Endothelial cell of umbilical vein (primary cell): Measurements from ENCODE around the gene GABARAP. TPM values are rescaled to one million over a fixed set of nuclear protein-coding genes. Genes with fewer than 3 reads are reported as not detected.

Experiments
- BruUV-seq: library from RNA; stranded (reverse); fragments of 400-500 nt; replicated peaks from 2 replicates; lab custom pipeline; 2021; lab: Mats Ljungman, UMichigan
- CTCF ChIA-PET: fragments of 300-600, 350-600 bp; sonication (Branson Sonifier 250); formaldehyde crosslinking; loops from one replicate; lab custom pipeline; 2021; ENCODE audit warnings: antibody characterized with exemption, inconsistent platforms; lab: Charles Lee
- POLR2A ChIA-PET: fragments of 300-600, 350-600 bp; sonication (Branson Sonifier 250); formaldehyde crosslinking; loops from one replicate; lab custom pipeline; 2021; ENCODE audit warnings: antibody characterized with exemption, inconsistent platforms; lab: Charles Lee
- DNase-seq: peaks from one replicate; pipeline ENCODE4 v3.0.0-alpha.2; 2011; ENCODE audit warnings: low read depth, low spot score
- FAIRE-seq: peaks from 2 replicates; lab custom pipeline; 2011; peaks lifted over from hg19 to GRCh38; lab: Jason Lieb, UNC
- H2AFZ ChIP-seq: 2 replicates; pipeline ENCODE4 v1.6.0; 2012; ENCODE audit warnings: low read depth, low read length, control low read depth, inconsistent platforms
- H3K27ac ChIP-seq: 2 replicates; pipeline ENCODE4 v1.5.1; 2011; ENCODE audit warnings: low read depth, mild to moderate bottlenecking, control low read depth, low read length, moderate library complexity; ENCODE audit not compliant: insufficient read depth
- H3K27me3 ChIP-seq, 2 experiments: 2 replicates each; pipeline versions ENCODE4 v1.6.0 to v1.6.1; 2011; ENCODE audit warnings: low read length in 2 of 2, mixed read lengths in 1 of 2; ENCODE audit not compliant: control insufficient read depth in 2 of 2, insufficient read depth in 2 of 2
- H3K36me3 ChIP-seq, 2 experiments: 2 replicates in 1 of 2; 3 replicates in 1 of 2; pipeline ENCODE4 v1.5.1; 2011; ENCODE audit warnings: low read length in 2 of 2, mild to moderate bottlenecking in 1 of 2, moderate library complexity in 1 of 2; ENCODE audit not compliant: control insufficient read depth in 2 of 2, insufficient read depth in 2 of 2; ENCODE audit errors: extremely low read depth in 1 of 2
- H3K4me1 ChIP-seq: 3 replicates; pipeline ENCODE4 v1.5.1; 2011; ENCODE audit warnings: mild to moderate bottlenecking, low read length; ENCODE audit not compliant: control insufficient read depth, insufficient read depth; ENCODE audit errors: extremely low read depth
- H3K4me2 ChIP-seq: 2 replicates; pipeline ENCODE4 v1.6.1; 2011; ENCODE audit warnings: low read length, control low read depth, mixed read lengths; ENCODE audit not compliant: insufficient read depth
- H3K4me3 ChIP-seq, 3 experiments: fragments of 200-600 bp in 1 of 3; sonication (generic), shearing (Covaris generic) in 1 of 3; replicated peaks in 1 of 3; 2 replicates each; pipeline ENCODE4 v1.5.1; 2011 to 2016; ENCODE audit warnings: control low read depth in 3 of 3, low read length in 3 of 3, mild to moderate bottlenecking in 2 of 3, inconsistent platforms in 1 of 3, low read depth in 1 of 3, moderate library complexity in 1 of 3; ENCODE audit not compliant: insufficient read depth in 1 of 3
- H3K79me2 ChIP-seq: 2 replicates; pipeline ENCODE4 v1.6.0; 2012; ENCODE audit warnings: low read length, inconsistent platforms; ENCODE audit not compliant: control insufficient read depth, insufficient read depth
- H3K9ac ChIP-seq: replicated peaks from 2 replicates; pipeline ENCODE3; 2011; ENCODE audit warnings: low read length, control low read depth; ENCODE audit not compliant: insufficient read depth; ENCODE audit errors: extremely low read depth
- H3K9me1 ChIP-seq: replicated peaks from 3 replicates; pipeline ENCODE4 v1.6.0; 2011; ENCODE audit warnings: mild to moderate bottlenecking, low read length; ENCODE audit not compliant: control insufficient read depth, insufficient read depth; ENCODE audit errors: extremely low read depth
- H3K9me3 ChIP-seq: replicated peaks from 2 replicates; pipeline ENCODE4 v1.5.1; 2012; ENCODE audit warnings: low read length, inconsistent platforms; ENCODE audit not compliant: control insufficient read depth, insufficient read depth
- H4K20me1 ChIP-seq: replicated peaks from 2 replicates; pipeline ENCODE3; 2011; ENCODE audit warnings: mild to moderate bottlenecking, low read length; ENCODE audit not compliant: control insufficient read depth, insufficient read depth; ENCODE audit errors: extremely low read depth
- EZH2 ChIP-seq: IDR thresholded peaks from 2 replicates; pipeline ENCODE4 v1.6.1; 2012; ENCODE audit warnings: borderline replicate concordance, low read depth, mild to moderate bottlenecking, moderate library complexity, low read length, inconsistent platforms; ENCODE audit not compliant: severe bottlenecking
- FOS ChIP-seq: IDR thresholded peaks from 2 replicates; pipeline ENCODE4 v1.6.1; 2011; ENCODE audit warnings: mild to moderate bottlenecking, low read length, moderate library complexity, borderline replicate concordance; ENCODE audit not compliant: insufficient read depth
- GATA2 ChIP-seq: IDR thresholded peaks from 2 replicates; pipeline ENCODE4 v1.7.0; 2011; ENCODE audit warnings: low read depth, mild to moderate bottlenecking, moderate library complexity, mixed read lengths, low read length; ENCODE audit not compliant: insufficient read length, insufficient read depth
- JUN ChIP-seq: IDR thresholded peaks from 2 replicates; pipeline ENCODE4 v1.6.1; 2011; ENCODE audit warnings: borderline replicate concordance, low read depth; ENCODE audit not compliant: insufficient read length, insufficient read depth
- MYC ChIP-seq: IDR thresholded peaks from one replicate; pipeline ENCODE4 v1.6.1; 2011; ENCODE audit warnings: mild to moderate bottlenecking, low read depth, low read length
- POLR2A ChIP-seq: IDR thresholded peaks from 2 replicates; pipeline ENCODE4 v1.6.1; 2012; ENCODE audit warnings: low read depth, mild to moderate bottlenecking, control low read depth, low read length
- POLR2AphosphoS5 ChIP-seq: IDR thresholded peaks from 2 replicates; pipeline ENCODE4 v1.6.1; 2012; ENCODE audit warnings: low read depth, mild to moderate bottlenecking, control low read depth, low read length, moderate library complexity; ENCODE audit not compliant: insufficient read depth
- dilution Hi-C: fragments of 300-500 bp; cut with MboI; formaldehyde crosslinking; loops from one replicate; pipeline ENCODE4 v1.15.0; 2019; ENCODE audit warnings: low sequenced_read_pairs; ENCODE audit not compliant: extremely low pct_ligation_motif_present
- intact Hi-C: fragments of 100-400 bp; cut with micrococcal nuclease; formaldehyde crosslinking; loops from one replicate; pipeline ENCODE4 v1.10.0; 2022
- polyA plus RNA-seq, 4 experiments: library from polyadenylated mRNA; depleted of rRNA in 3 of 4; stranded (reverse) in 3 of 4; unstranded in 1 of 4; fragments of >200 nt; gene quantifications; 2 replicates each; pipeline versions ENCODE4 v1.2.1 to v1.2.3, GENCODE V29; 2011 to 2012; ENCODE audit warnings: missing spikeins in 1 of 4
- total RNA-seq: library from RNA; stranded (reverse); gene quantifications from 2 replicates; pipeline ENCODE4 v1.2.3, GENCODE V29; 2021
- TF ChIP-seq, protein P1 (sequence below): IDR thresholded peaks from 2 replicates; pipeline ENCODE4 v1.6.1; 2011; ENCODE audit not compliant: insufficient read depth, insufficient read length
- TF ChIP-seq, protein P2 (sequence below), 2 donors: IDR thresholded peaks; 1 replicate in 1 of 2; 2 replicates in 1 of 2; pipeline ENCODE4 v1.5.1; 2011; ENCODE audit warnings: low read length in 2 of 2, mild to moderate bottlenecking in 2 of 2, moderate library complexity in 2 of 2, control low read depth in 1 of 2, inconsistent platforms in 1 of 2, low read depth in 1 of 2; ENCODE audit not compliant: insufficient read depth in 1 of 2; ENCODE audit errors: extremely low read depth in 1 of 2

The GABARAP gene
- total and polyA plus RNA-seq, 2 donors (not counting 3 experiments of a cell fraction or from before 2014, with no cell fraction given), result 401 to 882 TPM

GRCh38 chr17:7254511-7254910 is 12.3 kb upstream of the GABARAP start:
- no peak overlapping the region for H3K9ac ChIP-seq
- dilution Hi-C loops, result no loop called here
- peaks cover 34% of the 10 kb centered on the region for H3K79me2 ChIP-seq
- H3K27ac ChIP-seq, result no peak overlapping the region
- H3K27me3 ChIP-seq, result no peaks in the 10 kb centered on the region
- TF ChIP-seq JUN, result no peak
- no peak for TF ChIP-seq POLR2AphosphoS5
- no peak for TF ChIP-seq POLR2A
- TF ChIP-seq FOS, result no peak
- no peak for TF ChIP-seq EZH2
- no peak for TF ChIP-seq GATA2
- TF ChIP-seq, protein P1, sequence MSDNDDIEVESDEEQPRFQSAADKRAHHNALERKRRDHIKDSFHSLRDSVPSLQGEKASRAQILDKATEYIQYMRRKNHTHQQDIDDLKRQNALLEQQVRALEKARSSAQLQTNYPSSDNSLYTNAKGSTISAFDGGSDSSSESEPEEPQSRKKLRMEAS, result no peak
- TF ChIP-seq MYC, result no peak
- TF ChIP-seq, protein P2, sequence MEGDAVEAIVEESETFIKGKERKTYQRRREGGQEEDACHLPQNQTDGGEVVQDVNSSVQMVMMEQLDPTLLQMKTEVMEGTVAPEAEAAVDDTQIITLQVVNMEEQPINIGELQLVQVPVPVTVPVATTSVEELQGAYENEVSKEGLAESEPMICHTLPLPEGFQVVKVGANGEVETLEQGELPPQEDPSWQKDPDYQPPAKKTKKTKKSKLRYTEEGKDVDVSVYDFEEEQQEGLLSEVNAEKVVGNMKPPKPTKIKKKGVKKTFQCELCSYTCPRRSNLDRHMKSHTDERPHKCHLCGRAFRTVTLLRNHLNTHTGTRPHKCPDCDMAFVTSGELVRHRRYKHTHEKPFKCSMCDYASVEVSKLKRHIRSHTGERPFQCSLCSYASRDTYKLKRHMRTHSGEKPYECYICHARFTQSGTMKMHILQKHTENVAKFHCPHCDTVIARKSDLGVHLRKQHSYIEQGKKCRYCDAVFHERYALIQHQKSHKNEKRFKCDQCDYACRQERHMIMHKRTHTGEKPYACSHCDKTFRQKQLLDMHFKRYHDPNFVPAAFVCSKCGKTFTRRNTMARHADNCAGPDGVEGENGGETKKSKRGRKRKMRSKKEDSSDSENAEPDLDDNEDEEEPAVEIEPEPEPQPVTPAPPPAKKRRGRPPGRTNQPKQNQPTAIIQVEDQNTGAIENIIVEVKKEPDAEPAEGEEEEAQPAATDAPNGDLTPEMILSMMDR (IDR thresholded peaks at IDR 0.05; ENCODE audit: extremely low read depth in 1 of 2, insufficient read depth in 1 of 2, low read depth in 1 of 2, low read length in 2 of 2), result no peak
- DNase-seq, result no peak
- no peaks in the 10 kb centered on the region for H4K20me1 ChIP-seq
- ChIA-PET POLR2A (no interaction called here), CTCF (interaction anchor here (1.2 kb wide), 1 partner anchor 41 kb away, joined by 7 read pairs; no protein-coding TSS in a partner anchor)
- no peaks in the 10 kb centered on the region for H3K9me3 ChIP-seq
- intact Hi-C loops, result loop anchor here (5.0 kb wide), 1 partner anchor 183 kb away; the partner anchor contains the start of genes FGF11 and TMEM102
- H3K9me1 ChIP-seq, result no peaks in the 10 kb centered on the region
- no peak overlapping the region for H2AFZ ChIP-seq
- no peak overlapping the region for H3K4me2 ChIP-seq
- no peak for FAIRE-seq
- no TSS peak for BruUV-seq
- peaks cover 3 to 21% of the 10 kb centered on the region in 2 experiments for H3K36me3 ChIP-seq
- peaks cover 18% of the 10 kb centered on the region for H3K4me1 ChIP-seq
- H3K4me3 ChIP-seq, result no peak overlapping the region
